HG03097 (cell line): ENCODE results near the gene OSBPL10.
"Not testable (repeated sequence)": the region's sequence is repeated elsewhere in the genome, so short reads cannot be mapped to it uniquely, and the experiment has no call there.

Experiments used
- ATAC-seq: cut with Tn5 transposase; IDR thresholded peaks from one replicate; pipeline ENCODE4 v1.9.1; 2021; ENCODE audit not compliant: unreplicated experiment, low FRiP score

OSBPL10 gene

GRCh38 chr3:31981206-31982181 is at the start of gene OSBPL10, which contains the start of gene ZNF860:
TSS of gene OSBPL10 (minus strand) at chr3:31981262. CDS start at chr3:31981179, 83 bp downstream.
TSS of gene ZNF860 (plus strand) at chr3:31981750. CDS start at chr3:31989080, 7,330 bp downstream.
- no peak for ATAC-seq

- ATAC-seq: no peak
These were observed 45.5 kb upstream of the OSBPL10 start for GRCh38 chr3:32026593-32026992.

- no peak for ATAC-seq
These were observed 41.9 kb upstream of the OSBPL10 start for GRCh38 chr3:32022947-32023346.

- ATAC-seq: no peak
These were observed 40.7 kb upstream of the OSBPL10 start for GRCh38 chr3:32021748-32022147.

- no peak for ATAC-seq
These were observed 40.1 kb upstream of the OSBPL10 start for GRCh38 chr3:32021155-32021554.

- no peak for ATAC-seq
These were observed 37.9 kb upstream of the OSBPL10 start for GRCh38 chr3:32018757-32019564.

- no peak for ATAC-seq
These were observed 36.2 kb upstream of the OSBPL10 start for GRCh38 chr3:32017286-32017685.

GRCh38 chr3:32015638-32016037 is 34.6 kb upstream of the OSBPL10 start:
- ATAC-seq: not testable (repeated sequence)

GRCh38 chr3:32010699-32011098 is 29.6 kb upstream of the OSBPL10 start:
- not testable (repeated sequence) for ATAC-seq

- no peak for ATAC-seq
These were observed 28.9 kb upstream of the OSBPL10 start for GRCh38 chr3:32009957-32010356.

GRCh38 chr3:32009101-32009500 is 28.0 kb upstream of the OSBPL10 start:
- no peak for ATAC-seq

- no peak for ATAC-seq
These were observed 23.2 kb upstream of the OSBPL10 start for GRCh38 chr3:32004113-32004765.

- no peak for ATAC-seq
These were observed 22.3 kb upstream of the OSBPL10 start for GRCh38 chr3:32003380-32003779.

- no peak for ATAC-seq
These were observed 21.7 kb upstream of the OSBPL10 start for GRCh38 chr3:32002561-32003368.

- ATAC-seq: no peak
These were observed 19.8 kb upstream of the OSBPL10 start for GRCh38 chr3:32000877-32001276.

GRCh38 chr3:31999907-32000439 is 18.9 kb upstream of the OSBPL10 start:
- no peak for ATAC-seq

- ATAC-seq: no peak
These were observed 16.4 kb upstream of the OSBPL10 start for GRCh38 chr3:31997500-31997899.

- ATAC-seq: no peak
These were observed 15.1 kb upstream of the OSBPL10 start for GRCh38 chr3:31996195-31996594.

GRCh38 chr3:31995026-31995425 is 14.0 kb upstream of the OSBPL10 start:
- not testable (repeated sequence) for ATAC-seq

GRCh38 chr3:31993843-31994242 is 12.8 kb upstream of the OSBPL10 start:
- no peak for ATAC-seq
